ENCODE data around the gene GPRC5B.

GPRC5B gene

GRCh38 chr16:19843371-19843770, 41.3 kb downstream of the GPRC5B start:
- no peak for DNase-seq (ENCODE audit: low spot score)

GRCh38 chr16:19842426-19843157, 42.1 kb downstream of the GPRC5B start:
- DNase-seq (ENCODE audit: low spot score), result no peak

GRCh38 chr16:19841184-19841583, 43.5 kb downstream of the GPRC5B start:
- no peak for DNase-seq (ENCODE audit: low spot score)

GRCh38 chr16:19840524-19841110, 44.0 kb downstream of the GPRC5B start:
- DNase-seq (ENCODE audit: low spot score), result no peak

DNA sequence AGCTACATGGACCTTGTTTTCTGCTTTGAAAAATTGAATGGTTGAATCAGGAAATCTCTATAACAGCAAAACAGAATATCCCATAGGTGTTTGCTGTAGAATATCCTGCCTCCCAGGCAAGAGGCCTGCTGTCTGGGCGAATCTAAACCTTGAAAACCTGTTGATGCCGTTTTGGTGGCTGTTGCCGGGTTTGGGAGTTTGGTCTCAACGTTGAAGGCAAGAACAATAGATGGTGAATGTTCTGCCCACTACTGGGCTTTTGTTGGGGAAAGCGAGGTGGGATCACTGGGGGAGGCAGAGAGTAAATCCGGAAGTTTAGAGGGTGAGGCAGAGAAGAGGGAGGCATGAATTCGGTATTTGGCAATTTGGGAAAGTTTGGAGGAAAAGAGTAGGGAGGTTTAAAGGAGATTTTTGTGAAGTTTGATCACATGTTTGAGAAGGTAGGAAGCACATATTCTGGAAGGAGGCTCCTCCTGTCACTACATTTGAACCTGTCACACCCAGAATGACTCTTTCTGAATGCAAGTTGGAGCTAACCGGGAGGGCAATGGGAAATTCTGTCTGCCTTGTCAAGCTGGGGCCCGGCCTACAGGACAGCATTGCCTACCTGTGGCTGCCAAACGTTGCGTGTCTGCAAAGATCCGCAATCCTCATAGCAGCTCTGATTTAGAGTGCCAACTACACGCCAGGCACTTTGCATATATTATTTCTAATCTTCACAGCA, 46.5 kb downstream of the GPRC5B start:
- DNase-seq (ENCODE audit: low spot score), result no peak

DNA sequence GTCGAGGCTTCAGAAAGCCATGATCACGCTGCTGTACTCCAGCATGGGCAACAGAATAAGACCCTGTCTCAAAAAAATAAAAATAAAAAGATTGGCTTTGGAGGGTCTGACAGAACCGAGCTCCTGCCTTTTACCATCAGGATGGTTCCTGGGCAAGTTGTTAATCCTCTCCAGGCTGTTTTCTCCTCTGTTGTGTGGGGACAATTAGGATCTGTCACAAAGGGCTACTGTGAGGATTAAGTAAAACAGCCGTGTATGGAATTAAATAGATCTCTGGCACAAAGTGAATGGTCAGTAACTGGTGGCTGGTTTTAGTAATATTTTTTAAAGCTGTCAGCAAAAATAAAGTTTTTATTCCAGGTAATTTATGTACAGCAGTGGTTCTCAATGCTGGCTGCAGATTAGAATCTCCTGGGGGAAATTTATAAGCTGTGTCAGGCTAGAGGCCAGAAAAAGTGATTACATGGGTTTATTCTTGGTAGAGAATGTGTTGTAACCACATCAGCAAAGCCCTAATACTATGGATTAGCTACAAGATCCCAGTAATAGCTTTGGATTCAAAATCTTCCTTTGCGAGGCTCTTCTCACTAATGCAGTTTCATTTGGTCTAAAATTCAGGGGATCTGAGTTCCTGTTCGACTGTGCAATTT, 47.2 kb downstream of the GPRC5B start:
- no peak for DNase-seq (ENCODE audit: low spot score)

DNA sequence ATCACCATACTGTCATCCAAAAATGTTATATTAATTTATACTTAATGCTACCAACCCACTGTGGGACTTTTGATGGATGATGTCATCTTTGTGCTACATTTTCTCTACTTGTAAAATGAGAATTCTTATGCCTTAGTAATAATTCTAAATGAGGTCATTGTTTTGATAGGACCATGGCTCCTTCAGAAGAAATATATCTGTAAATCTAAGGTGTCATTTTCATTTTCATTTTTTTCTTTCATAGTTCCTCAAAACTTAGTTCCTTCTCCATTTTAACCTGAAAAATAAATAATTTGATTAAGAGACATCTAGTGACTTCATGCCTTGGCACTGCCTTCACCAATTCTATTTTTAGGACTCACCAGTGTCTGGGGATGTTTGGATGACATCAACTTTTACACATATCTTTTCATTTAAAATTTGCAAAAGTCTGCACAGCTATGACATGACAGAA, 48.7 kb downstream of the GPRC5B start:
- DNase-seq (ENCODE audit: low spot score), result peak; percentile 62

GRCh38 chr16:19835196-19835595, 49.5 kb downstream of the GPRC5B start:
- DNase-seq (ENCODE audit: low spot score), result no peak

DNA sequence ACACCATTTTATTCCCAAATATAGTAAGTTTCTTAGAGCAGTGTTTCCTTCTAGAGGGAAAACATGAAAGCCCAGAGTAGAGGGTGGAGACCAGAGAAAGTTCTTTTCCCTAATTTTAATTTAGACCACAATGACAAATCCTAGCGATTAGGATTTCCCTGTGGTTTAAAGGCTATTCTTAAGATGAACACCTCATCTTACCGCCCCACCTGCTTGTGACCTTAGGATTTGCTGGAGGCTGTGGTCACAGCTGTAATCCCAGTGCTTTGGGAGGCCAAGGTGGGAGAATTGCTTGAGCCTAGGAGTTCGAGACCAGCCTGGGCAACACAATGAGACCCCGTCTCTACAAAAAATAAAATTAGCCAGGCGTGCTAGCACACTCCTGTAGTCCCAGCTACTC, 51.1 kb downstream of the GPRC5B start:
- no peak for DNase-seq (ENCODE audit: low spot score)

- no peak for DNase-seq (ENCODE audit: low spot score)
Observed at GRCh38 chr16:19833176-19833575, 51.5 kb downstream of the GPRC5B start.

- DNase-seq (ENCODE audit: low spot score), result peak; percentile 80
Observed at GRCh38 chr16:19831678-19832077, 53.0 kb downstream of the GPRC5B start.

DNA sequence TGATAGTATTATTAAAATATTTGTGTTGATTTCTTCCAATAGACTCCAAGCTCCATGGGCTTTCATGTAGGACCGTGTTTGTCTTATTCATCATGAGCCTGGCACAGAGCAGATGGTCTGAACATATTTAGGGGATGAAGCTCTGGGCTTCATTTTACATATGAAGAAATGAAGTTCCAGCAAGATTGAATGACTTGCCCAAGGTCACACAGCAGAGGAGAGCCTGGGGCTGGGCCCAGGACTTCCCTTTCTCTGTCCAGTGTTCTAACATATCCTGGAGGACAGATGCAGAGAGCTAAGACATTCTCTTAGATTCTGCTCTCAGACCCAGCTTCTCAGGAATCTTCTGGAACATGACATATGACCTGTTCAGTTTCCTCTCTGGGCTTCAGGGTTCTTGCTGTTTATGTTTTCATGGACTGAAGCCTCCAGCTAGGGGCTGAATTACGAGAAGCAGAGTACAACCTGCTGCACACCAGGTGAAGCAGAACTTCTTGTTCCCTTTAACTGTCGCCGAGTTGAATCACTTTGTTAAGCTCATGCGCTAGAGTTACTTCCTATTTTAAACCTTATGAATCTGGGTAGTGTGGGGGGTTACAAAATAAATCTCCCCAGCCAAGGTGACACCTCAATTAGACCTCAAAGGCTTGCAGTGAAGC, 53.6 kb downstream of the GPRC5B start:
- DNase-seq (ENCODE audit: low spot score), result no peak

DNA sequence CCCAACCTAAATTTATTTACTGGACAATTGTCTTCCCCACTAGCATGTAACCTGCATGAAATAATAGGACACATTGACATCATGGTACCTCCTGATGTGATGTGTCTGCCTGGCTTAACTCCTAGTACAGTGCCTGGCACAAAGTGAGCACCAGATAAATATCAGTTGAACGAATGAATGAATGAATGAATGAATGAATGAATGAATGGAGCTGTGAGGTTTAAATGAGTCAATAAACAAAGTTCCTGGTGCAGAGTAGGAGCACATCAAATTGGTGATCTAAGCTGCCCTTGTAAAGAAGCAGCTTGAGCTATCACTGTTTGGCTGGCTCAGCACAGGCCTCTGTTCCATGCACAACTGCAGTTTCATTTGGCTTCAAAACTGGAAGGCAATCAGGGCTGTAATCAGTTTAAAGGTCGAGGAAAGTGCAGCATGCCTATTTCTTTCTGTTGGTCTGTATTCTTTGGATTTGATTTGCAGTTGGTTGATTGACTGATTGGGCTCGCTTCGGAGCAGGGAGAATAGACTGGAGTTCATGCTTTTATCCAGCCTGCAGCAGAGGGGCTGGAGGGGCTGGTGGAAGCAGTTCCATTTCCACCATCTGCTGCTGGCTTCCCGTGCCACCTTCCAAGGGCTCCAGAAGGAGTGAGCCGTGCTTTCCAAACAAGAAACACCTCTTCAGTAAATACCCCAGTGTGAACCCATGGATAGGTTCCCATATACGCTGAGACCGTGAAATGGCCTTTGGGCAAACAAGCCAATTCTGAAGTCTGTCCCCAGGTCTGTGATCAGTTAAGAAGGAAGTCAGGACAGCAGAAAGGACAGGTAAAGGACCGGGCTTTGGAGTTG, 54.6 kb downstream of the GPRC5B start:
- no peak for DNase-seq (ENCODE audit: low spot score)

GRCh38 chr16:19824216-19824615, 60.4 kb downstream of the GPRC5B start:
- no peak for DNase-seq (ENCODE audit: low spot score)

- DNase-seq (ENCODE audit: low spot score), result no peak
Observed at GRCh38 chr16:19823322-19823721, 61.3 kb downstream of the GPRC5B start.

GRCh38 chr16:19822533-19822932, 62.1 kb downstream of the GPRC5B start:
- DNase-seq (ENCODE audit: low spot score), result peak; percentile 27

GRCh38 chr16:19817875-19818274, 66.8 kb downstream of the GPRC5B start:
- DNase-seq (ENCODE audit: low spot score), result no peak

DNA sequence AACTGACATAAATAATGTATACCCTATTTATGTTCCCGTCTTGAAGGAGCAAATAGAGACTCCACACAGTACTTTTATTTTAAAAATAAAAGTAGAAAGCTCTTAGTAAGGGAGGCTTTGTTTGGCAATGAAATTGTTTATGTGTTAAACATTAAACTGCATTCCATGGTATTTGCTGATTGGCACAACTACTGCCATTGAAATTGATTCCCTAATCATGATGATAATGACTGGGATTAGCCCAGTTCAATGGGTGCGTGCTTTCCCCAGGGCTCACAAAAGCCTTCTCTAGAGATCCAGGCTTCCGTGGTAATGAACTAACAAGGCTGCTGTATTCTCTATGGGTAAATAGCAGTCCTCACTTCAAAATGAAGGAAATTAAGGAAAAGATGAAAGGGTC, 67.5 kb downstream of the GPRC5B start:
- no peak for DNase-seq (ENCODE audit: low spot score)

DNA sequence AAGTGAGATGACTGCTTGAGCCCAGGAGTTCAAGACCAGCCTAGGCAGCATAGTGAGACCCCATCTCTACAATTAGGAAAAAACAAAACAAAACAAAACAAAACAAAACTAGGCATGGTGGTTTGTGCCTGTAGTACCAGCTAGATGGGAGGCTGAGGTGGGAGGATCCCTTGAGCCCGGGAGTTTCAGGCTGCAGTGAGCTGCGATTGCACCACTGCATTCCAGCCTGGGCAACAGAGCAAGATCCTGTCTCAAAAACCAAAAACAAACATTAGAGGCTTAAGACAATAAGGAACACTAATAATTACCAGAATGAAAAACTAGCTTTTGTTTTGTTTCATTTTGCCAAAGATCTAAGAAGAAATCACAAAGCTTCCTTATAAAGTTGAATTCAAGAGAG, 69.2 kb downstream of the GPRC5B start:
- DNase-seq (ENCODE audit: low spot score), result no peak

DNA sequence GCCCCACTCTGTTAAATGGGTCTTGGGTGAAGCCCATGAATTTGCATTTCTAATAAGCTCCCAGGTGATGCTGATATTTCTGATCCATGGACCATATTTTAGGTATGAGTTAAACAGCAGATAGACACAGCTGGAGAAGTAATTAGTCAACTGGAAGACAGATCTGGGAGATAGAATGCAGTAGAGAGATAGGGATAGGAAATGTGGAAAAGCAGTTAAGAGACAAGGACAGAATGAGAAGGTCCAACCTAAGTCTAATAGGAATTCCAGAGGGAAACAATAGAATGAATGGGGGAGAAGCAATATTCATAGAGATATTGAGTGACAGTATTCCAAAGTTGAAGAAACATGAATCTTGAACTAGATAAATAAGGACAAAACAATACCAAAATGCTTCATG, 71.7 kb downstream of the GPRC5B start:
- DNase-seq (ENCODE audit: low spot score), result no peak
